AG09309 (cell line): Measurements from ENCODE around the gene SLIT3.

Experiments used
- DNase-seq: peaks from one replicate; pipeline ENCODE4 v3.0.0-alpha.2; 2010; ENCODE audit warnings: low read depth
- H3K4me3 ChIP-seq: 2 replicates; pipeline ENCODE4 v1.5.1; 2011; ENCODE audit warnings: mild to moderate bottlenecking, low read depth, low read length, moderate library complexity; ENCODE audit not compliant: control insufficient read depth
- TF ChIP-seq, protein P1 (sequence below): IDR thresholded peaks from 2 replicates; pipeline ENCODE4 v1.5.1; 2011; ENCODE audit warnings: mild to moderate bottlenecking, low read depth, low read length, inconsistent platforms; ENCODE audit not compliant: insufficient read depth, control insufficient read depth; ENCODE audit errors: missing control alignments

The SLIT3 gene

DNA sequence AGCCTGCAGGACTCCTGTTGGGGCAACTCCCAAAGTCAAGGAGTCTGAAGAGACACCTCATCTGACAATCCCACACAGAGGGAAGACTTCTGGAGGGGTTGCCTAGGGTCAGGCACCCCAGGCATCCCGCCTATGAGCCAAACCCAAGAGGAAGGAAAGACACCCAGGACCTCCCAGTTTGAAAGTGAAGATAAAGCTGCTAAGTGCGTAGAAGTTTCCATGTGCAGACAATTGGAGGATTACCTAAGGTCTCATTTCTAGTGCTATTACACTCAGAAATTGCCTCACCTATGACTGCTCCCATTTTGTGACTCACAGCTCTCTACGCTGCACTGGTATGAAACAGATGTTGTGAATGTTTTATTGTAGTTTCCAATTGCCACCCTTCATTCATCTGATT lies 322.9 kb downstream of the SLIT3 start:
- TF ChIP-seq, protein P1, sequence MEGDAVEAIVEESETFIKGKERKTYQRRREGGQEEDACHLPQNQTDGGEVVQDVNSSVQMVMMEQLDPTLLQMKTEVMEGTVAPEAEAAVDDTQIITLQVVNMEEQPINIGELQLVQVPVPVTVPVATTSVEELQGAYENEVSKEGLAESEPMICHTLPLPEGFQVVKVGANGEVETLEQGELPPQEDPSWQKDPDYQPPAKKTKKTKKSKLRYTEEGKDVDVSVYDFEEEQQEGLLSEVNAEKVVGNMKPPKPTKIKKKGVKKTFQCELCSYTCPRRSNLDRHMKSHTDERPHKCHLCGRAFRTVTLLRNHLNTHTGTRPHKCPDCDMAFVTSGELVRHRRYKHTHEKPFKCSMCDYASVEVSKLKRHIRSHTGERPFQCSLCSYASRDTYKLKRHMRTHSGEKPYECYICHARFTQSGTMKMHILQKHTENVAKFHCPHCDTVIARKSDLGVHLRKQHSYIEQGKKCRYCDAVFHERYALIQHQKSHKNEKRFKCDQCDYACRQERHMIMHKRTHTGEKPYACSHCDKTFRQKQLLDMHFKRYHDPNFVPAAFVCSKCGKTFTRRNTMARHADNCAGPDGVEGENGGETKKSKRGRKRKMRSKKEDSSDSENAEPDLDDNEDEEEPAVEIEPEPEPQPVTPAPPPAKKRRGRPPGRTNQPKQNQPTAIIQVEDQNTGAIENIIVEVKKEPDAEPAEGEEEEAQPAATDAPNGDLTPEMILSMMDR: no peak
- no peak overlapping the region for H3K4me3 ChIP-seq
- DNase-seq: peak; percentile 81

DNA sequence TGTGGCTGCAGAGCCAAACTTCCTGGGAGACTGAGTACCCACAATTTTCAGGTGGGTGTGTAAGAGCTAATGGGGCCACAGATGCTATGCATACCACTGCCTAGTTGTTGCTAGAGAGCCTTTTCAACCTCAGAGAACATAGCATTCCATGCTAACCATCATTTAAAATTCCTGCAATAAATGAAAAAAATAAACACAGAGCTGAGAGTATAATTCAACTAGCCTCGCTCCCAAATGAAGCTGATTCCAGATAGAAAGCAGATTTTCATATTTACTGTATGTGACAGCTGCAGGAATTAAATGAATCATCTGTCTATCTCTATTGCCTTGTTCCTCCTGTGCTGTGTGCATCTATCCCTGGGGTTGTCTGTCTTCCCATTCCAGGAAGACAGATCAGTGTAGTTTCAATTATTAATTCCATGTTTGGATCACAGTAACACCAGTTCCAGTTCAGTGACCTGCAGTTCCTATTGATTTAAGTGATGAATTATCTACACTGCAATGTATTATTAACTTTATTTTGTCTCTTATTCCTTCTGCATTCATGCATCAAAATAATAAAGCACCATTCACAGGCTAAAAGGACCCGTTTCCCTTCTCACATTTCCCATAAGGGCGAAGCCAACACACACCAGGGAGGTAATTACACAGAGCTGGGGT lies 324.5 kb downstream of the SLIT3 start:
- H3K4me3 ChIP-seq: no peak overlapping the region
- TF ChIP-seq, protein P1: no peak
- DNase-seq: peak; percentile 51

DNA sequence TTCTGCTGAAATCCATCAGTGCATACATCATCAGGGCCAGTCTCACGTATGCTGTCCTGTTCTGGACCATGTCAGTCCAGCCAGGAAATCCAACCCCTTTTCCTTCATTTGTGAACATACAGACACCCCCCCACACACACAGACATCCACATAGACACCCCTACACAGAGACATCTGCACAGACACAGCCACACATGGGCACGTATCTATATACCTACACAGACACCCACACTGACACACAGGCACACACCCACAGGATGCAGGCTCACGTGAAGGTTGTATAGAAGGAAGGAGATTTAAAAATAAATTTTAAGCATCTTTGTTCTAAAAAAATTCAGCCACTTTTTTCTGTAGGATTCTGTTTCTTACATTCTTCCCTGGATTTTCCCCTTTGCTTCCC lies 325.6 kb downstream of the SLIT3 start:
- DNase-seq: no peak
- H3K4me3 ChIP-seq: no peak overlapping the region
- TF ChIP-seq, protein P1: no peak

DNA sequence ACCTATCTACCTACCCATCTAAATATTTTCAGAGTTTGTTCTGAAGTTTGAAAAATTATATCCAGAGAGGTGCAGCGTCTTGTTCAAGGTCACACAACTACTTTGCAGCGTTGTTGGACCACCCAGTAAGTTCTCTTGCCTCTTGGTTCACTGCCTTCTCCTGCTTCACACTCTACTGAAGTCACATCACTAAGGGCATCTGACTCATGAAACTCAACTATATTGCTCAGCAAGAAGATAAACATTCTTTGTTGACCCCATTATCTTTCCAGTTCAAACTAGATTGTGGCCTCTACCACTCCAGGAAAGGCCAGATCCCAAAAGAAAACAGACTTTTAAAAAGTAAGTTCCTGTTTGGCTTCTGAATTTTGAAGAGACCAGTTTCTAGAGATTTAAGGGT lies 326.9 kb downstream of the SLIT3 start:
- no peak for DNase-seq
- TF ChIP-seq, protein P1: no peak

DNA sequence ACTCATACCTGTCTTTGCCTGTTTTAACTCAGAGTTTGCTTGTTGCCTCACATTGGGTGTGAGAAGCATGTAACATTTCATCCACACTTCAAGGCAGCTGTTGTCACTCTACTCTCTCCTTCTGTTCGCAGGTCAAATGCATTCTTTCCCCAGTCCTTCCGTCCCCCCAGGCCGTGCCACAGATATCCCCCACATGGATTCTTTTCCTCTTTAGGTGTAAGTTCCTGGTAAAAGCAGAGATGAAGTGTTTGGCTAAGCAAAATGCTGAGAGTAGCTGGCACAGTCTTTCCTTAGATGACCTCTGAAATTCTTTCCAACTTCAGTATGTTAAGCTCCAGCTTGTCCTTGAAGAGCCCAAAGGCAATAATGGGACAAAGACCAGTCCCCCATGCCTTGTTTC lies 328.2 kb downstream of the SLIT3 start:
- no peak for DNase-seq
- TF ChIP-seq, protein P1: no peak
- H3K4me3 ChIP-seq: no peak overlapping the region

More for the DNA sequence above, 326.9 kb downstream of the SLIT3 start:
- H3K4me3 ChIP-seq: no peak overlapping the region

DNA sequence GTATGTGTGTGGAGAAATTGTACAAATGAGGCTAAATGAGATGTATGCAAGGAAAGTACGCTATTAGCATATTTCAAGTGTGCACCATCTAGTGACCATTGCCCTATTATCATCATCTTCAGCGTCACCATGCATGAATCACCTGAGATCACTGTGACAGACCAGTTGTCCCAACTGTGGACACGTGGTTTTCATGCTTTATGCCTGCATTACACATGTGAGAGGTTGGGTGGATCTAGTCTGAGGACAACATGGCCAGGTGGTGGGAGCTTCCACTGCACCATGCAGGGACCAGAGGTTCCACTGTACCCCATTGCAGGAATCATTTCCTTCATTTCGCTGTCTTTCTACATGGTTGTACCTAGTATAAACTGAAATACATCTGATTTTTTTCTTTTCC lies 329.8 kb downstream of the SLIT3 start:
- TF ChIP-seq, protein P1: no peak
- no peak overlapping the region for H3K4me3 ChIP-seq

DNA sequence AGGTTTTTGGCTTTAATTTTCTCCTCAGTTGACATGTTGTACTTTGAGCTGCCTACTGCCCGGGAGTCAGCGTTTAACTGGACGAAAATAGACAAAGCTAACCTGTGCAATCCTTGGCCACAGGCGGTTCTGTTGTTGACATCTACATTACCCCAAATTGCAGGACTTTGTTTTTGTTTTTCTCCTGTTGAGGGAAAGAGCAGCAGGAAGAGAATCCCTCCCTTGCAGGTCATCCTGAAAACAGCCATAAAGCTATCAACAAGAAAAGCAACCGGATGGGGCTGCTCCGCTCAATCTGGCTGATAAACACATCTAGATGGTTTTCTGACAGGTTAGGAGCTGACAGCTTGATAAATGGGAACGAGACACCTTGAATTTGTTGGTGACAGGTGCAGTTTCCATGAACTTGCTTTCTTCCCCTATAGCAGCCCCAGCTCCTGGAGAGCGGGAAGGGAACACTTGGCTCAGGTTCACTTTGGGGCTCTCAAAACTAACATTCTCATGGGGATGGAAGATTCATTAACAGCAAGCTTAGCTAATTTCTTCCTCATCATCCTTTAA lies 331.5 kb downstream of the SLIT3 start:
- no peak overlapping the region for H3K4me3 ChIP-seq
- TF ChIP-seq, protein P1: no peak
- no peak for DNase-seq

More for the DNA sequence above, 329.8 kb downstream of the SLIT3 start:
- no peak for DNase-seq
